ENCODE data around the gene OR52E5.

Gene OR52E5

GRCh38 chr11:5892908-5893307, at the start of gene OR52E5:
Gene OR52E5, plus strand, starts transcription at chr11:5893208. Its CDS starts 7,569 bp downstream, at chr11:5900777.
- Histone ChIP-seq H3K9ac (ENCODE audit: low read length) (no peak within 1 kb of the TSS), H3K36me3 (replicated peaks; ENCODE audit: low read depth, low read length) (no peaks in the 10 kb centered on the region), H2AFZ (ENCODE audit: low read depth, low read length) (no peak within 1 kb of the TSS), H3K9me3 (ENCODE audit: insufficient read depth, low read length) (no peaks in the 10 kb centered on the region), H3K4me2 (ENCODE audit: low read length) (no peak within 1 kb of the TSS), H3K79me2 (ENCODE audit: low read length) (no peaks in the 10 kb centered on the region), H3K4me1 (ENCODE audit: low read length) (no peaks in the 10 kb centered on the region), H3K27ac (ENCODE audit: low read length) (no peak within 1 kb of the TSS), H3K4me3 (ENCODE audit: low read length) (no peak within 1 kb of the TSS), H3K27me3 (ENCODE audit: low read depth, low read length) (peaks cover 15% of the 10 kb centered on the region; the same call in 1 of the 2 replicates), H4K20me1 (ENCODE audit: insufficient read depth, low read length) (no peaks in the 10 kb centered on the region)
- TF ChIP-seq EZH2phosphoT487 (IDR thresholded peaks at IDR 0.05; ENCODE audit: low read depth), result no peak
- TF ChIP-seq, protein P1, sequence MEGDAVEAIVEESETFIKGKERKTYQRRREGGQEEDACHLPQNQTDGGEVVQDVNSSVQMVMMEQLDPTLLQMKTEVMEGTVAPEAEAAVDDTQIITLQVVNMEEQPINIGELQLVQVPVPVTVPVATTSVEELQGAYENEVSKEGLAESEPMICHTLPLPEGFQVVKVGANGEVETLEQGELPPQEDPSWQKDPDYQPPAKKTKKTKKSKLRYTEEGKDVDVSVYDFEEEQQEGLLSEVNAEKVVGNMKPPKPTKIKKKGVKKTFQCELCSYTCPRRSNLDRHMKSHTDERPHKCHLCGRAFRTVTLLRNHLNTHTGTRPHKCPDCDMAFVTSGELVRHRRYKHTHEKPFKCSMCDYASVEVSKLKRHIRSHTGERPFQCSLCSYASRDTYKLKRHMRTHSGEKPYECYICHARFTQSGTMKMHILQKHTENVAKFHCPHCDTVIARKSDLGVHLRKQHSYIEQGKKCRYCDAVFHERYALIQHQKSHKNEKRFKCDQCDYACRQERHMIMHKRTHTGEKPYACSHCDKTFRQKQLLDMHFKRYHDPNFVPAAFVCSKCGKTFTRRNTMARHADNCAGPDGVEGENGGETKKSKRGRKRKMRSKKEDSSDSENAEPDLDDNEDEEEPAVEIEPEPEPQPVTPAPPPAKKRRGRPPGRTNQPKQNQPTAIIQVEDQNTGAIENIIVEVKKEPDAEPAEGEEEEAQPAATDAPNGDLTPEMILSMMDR (IDR thresholded peaks at IDR 0.05; ENCODE audit: low read depth, low read length), result no peak

GRCh38 chr11:5846701-5847100, 46.3 kb upstream of the OR52E5 start:
- no peak overlapping the region for H3K4me3 ChIP-seq (ENCODE audit: low read length)
- no peaks in the 10 kb centered on the region for H3K4me1 ChIP-seq (ENCODE audit: low read length)
- TF ChIP-seq, protein P1 (IDR thresholded peaks at IDR 0.05; ENCODE audit: low read depth, low read length), result no peak
- no peak for TF ChIP-seq EZH2phosphoT487 (IDR thresholded peaks at IDR 0.05; ENCODE audit: low read depth)
- H3K27ac ChIP-seq (ENCODE audit: low read length), result no peak overlapping the region
- no peaks in the 10 kb centered on the region for H3K27me3 ChIP-seq (ENCODE audit: low read depth, low read length)
- no peak overlapping the region for H3K4me2 ChIP-seq (ENCODE audit: low read length)
- no peak overlapping the region for H2AFZ ChIP-seq (ENCODE audit: low read depth, low read length)
- no peaks in the 10 kb centered on the region for H3K79me2 ChIP-seq (ENCODE audit: low read length)
- H3K36me3 ChIP-seq (replicated peaks; ENCODE audit: low read depth, low read length), result no peaks in the 10 kb centered on the region
- H3K9me3 ChIP-seq (ENCODE audit: insufficient read depth, low read length), result no peaks in the 10 kb centered on the region
- no peak overlapping the region for H3K9ac ChIP-seq (ENCODE audit: low read length)
- H4K20me1 ChIP-seq (ENCODE audit: insufficient read depth, low read length), result no peaks in the 10 kb centered on the region

- Histone ChIP-seq H3K27ac (ENCODE audit: low read length) (no peak overlapping the region), H2AFZ (ENCODE audit: low read depth, low read length) (no peak overlapping the region), H3K9ac (ENCODE audit: low read length) (no peak overlapping the region), H3K4me2 (ENCODE audit: low read length) (no peak overlapping the region), H3K79me2 (ENCODE audit: low read length) (no peaks in the 10 kb centered on the region), H3K4me3 (ENCODE audit: low read length) (no peak overlapping the region), H3K9me3 (ENCODE audit: insufficient read depth, low read length) (no peaks in the 10 kb centered on the region), H3K27me3 (ENCODE audit: low read depth, low read length) (no peaks in the 10 kb centered on the region), H3K4me1 (ENCODE audit: low read length) (no peaks in the 10 kb centered on the region), H3K36me3 (replicated peaks; ENCODE audit: low read depth, low read length) (no peaks in the 10 kb centered on the region), H4K20me1 (ENCODE audit: insufficient read depth, low read length) (no peaks in the 10 kb centered on the region)
- no peak for TF ChIP-seq EZH2phosphoT487 (IDR thresholded peaks at IDR 0.05; ENCODE audit: low read depth)
- TF ChIP-seq, protein P1 (IDR thresholded peaks at IDR 0.05; ENCODE audit: low read depth, low read length), result no peak
Measured at GRCh38 chr11:5847711-5848110, 45.3 kb upstream of the OR52E5 start.

DNA sequence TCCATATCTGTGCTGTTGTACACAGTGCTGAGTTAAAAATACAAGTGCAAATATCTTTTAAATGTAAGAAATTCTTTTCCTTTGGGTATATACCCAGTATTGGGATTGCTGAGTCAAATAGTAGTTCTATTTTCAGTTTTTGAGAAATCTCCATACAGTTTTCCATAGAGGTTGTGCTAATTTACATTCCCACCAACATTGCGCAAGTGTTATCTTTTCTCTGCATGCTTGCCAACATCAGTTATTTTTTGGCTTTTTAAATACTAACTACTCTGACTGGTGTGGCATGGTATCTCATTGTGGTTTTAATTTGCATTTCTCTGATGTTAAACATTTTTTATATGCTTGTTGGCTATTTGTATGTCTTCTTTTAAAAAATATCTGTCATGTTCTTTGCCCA, 42.0 kb upstream of the OR52E5 start:
- no peaks in the 10 kb centered on the region for H3K9me3 ChIP-seq (ENCODE audit: insufficient read depth, low read length)
- no peaks in the 10 kb centered on the region for H3K4me1 ChIP-seq (ENCODE audit: low read length)
- no peaks in the 10 kb centered on the region; the same call in 1 of the 2 replicates for H3K27me3 ChIP-seq (ENCODE audit: low read depth, low read length)
- no peaks in the 10 kb centered on the region for H3K36me3 ChIP-seq (replicated peaks; ENCODE audit: low read depth, low read length)
- H3K4me3 ChIP-seq (ENCODE audit: low read length), result no peak overlapping the region
- H3K79me2 ChIP-seq (ENCODE audit: low read length), result no peaks in the 10 kb centered on the region
- no peak for TF ChIP-seq EZH2phosphoT487 (IDR thresholded peaks at IDR 0.05; ENCODE audit: low read depth)
- TF ChIP-seq, protein P1 (IDR thresholded peaks at IDR 0.05; ENCODE audit: low read depth, low read length), result no peak
- no peaks in the 10 kb centered on the region for H4K20me1 ChIP-seq (ENCODE audit: insufficient read depth, low read length)
- no peak overlapping the region for H3K27ac ChIP-seq (ENCODE audit: low read length)
- H3K4me2 ChIP-seq (ENCODE audit: low read length), result no peak overlapping the region
- no peak overlapping the region for H3K9ac ChIP-seq (ENCODE audit: low read length)
- H2AFZ ChIP-seq (ENCODE audit: low read depth, low read length), result no peak overlapping the region

Measured in OCI-LY3 (cell line).